Sigmoid colon (tissue), 4 donors: ENCODE results near the gene HARS2.

Experiments used
- CTCF ChIP-seq, 4 experiments: fragments of 450-650 bp in 3 of 4; fragments of 200-600 bp in 1 of 4; IDR thresholded peaks; one replicate each; pipeline ENCODE4 v1.5.1; 2016 to 2019; ENCODE audit warnings: antibody characterized with exemption in 4 of 4, mild to moderate bottlenecking in 3 of 4, moderate library complexity in 2 of 4
- POLR2A ChIP-seq, 2 donors: fragments of 450-650 bp; IDR thresholded peaks; one replicate each; pipeline ENCODE4 v1.6.1; 2016; ENCODE audit warnings: antibody characterized with exemption in 2 of 2, mild to moderate bottlenecking in 2 of 2, moderate library complexity in 2 of 2
- POLR2AphosphoS5 ChIP-seq, 4 donors: sonication (generic); formaldehyde crosslinking; IDR thresholded peaks; one replicate each; pipeline ENCODE4 v1.6.1; 2017; ENCODE audit warnings: antibody characterized with exemption in 4 of 4

GRCh38 chr5:140694276-140694675 lies 3.0 kb downstream of the HARS2 start:
- TF ChIP-seq POLR2AphosphoS5 (IDR thresholded peaks at IDR 0.05) (no peak), CTCF (IDR thresholded peaks at IDR 0.05) (no peak), POLR2A (IDR thresholded peaks at IDR 0.05) (no peak)
